ENCODE data around the gene SIM2.

DNA sequence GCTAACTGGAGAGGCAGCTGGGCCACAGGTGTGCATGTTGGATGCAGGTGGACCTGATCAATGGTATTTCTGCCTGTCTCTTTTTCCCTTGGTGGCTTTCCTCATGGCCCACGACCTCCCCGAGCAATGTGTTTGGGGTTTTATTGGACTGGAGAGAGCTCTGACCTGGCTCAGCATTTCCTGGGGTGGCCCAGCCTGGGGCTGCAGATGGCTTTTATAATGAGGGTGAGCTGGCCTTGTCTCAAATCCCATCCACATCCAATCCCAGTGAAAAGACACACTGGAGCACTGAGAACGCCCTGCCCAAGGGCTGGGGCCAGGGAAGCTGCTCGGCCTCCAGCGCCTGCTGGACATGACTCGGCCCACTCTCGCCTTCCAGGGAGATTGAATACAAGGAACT, 44.1 kb downstream of the SIM2 start:
- TF ChIP-seq, protein P1, sequence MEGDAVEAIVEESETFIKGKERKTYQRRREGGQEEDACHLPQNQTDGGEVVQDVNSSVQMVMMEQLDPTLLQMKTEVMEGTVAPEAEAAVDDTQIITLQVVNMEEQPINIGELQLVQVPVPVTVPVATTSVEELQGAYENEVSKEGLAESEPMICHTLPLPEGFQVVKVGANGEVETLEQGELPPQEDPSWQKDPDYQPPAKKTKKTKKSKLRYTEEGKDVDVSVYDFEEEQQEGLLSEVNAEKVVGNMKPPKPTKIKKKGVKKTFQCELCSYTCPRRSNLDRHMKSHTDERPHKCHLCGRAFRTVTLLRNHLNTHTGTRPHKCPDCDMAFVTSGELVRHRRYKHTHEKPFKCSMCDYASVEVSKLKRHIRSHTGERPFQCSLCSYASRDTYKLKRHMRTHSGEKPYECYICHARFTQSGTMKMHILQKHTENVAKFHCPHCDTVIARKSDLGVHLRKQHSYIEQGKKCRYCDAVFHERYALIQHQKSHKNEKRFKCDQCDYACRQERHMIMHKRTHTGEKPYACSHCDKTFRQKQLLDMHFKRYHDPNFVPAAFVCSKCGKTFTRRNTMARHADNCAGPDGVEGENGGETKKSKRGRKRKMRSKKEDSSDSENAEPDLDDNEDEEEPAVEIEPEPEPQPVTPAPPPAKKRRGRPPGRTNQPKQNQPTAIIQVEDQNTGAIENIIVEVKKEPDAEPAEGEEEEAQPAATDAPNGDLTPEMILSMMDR (IDR thresholded peaks at IDR 0.05; ENCODE audit: low read depth, low read length, poor library complexity, severe bottlenecking): no peak
- TF ChIP-seq EZH2phosphoT487 (IDR thresholded peaks at IDR 0.05; ENCODE audit: borderline replicate concordance, low read length): no peak

Measured in DOHH2 (cell line).